HepG2 (cell line): ENCODE data around the gene MTX1.

Experiments used
- ATF7-NPFF ChIP-seq: sonication (generic); formaldehyde crosslinking; IDR thresholded peaks from 2 replicates; pipeline ENCODE4 v1.8.1; 2023; ENCODE audit warnings: mild to moderate bottlenecking, low read depth, missing genetic modification reagents, moderate library complexity
- EHMT2 ChIP-seq: fragments of 200-600 bp; sonication (generic); IDR thresholded peaks from 2 replicates; pipeline ENCODE4 v1.7.0; 2017; ENCODE audit warnings: antibody characterized with exemption, low read depth, low read length, borderline replicate concordance
- GABPA ChIP-seq, 2 experiments: IDR thresholded peaks; 2 replicates each; pipeline ENCODE4 v1.6.1; 2011 to 2016; ENCODE audit warnings: low read depth in 2 of 2, low read length in 1 of 2, missing biosample characterization in 1 of 2, missing genetic modification characterization in 1 of 2
- HNF1A ChIP-seq, 2 experiments: sonication (generic) in 1 of 2; formaldehyde crosslinking in 1 of 2; IDR thresholded peaks; 2 replicates each; pipeline versions ENCODE4 v1.4.0 to v1.6.1; 2016 to 2020; ENCODE audit warnings: borderline replicate concordance in 1 of 2, low read depth in 1 of 2, mild to moderate bottlenecking in 1 of 2, missing genetic modification reagents in 1 of 2
- KAT8 ChIP-seq: IDR thresholded peaks from 2 replicates; pipeline ENCODE4 v1.6.1; 2016; ENCODE audit warnings: missing genetic modification reagents, missing compliant biosample characterization
- MYC ChIP-seq: sonication (generic); formaldehyde crosslinking; IDR thresholded peaks from 2 replicates; pipeline ENCODE4 v1.9.0; 2021; ENCODE audit warnings: missing genetic modification reagents, borderline replicate concordance
- PHF8 ChIP-seq: sonication (generic); formaldehyde crosslinking; IDR thresholded peaks from 2 replicates; pipeline ENCODE4 v1.5.0; 2020; ENCODE audit warnings: missing genetic modification reagents
- POLR2A ChIP-seq, 2 experiments: IDR thresholded peaks; 2 replicates each; pipeline ENCODE4 v1.6.1; 2011; ENCODE audit warnings: low read depth in 2 of 2, low read length in 2 of 2, mild to moderate bottlenecking in 1 of 2, moderate library complexity in 1 of 2; ENCODE audit not compliant: insufficient read depth in 1 of 2
- PRPF4 ChIP-seq: fragments of 200-400 bp; formaldehyde crosslinking; IDR thresholded peaks from 2 replicates; pipeline ENCODE4 v1.6.1; 2016; ENCODE audit warnings: low read length, low read depth; ENCODE audit not compliant: poor library complexity, severe bottlenecking
- TF ChIP-seq, protein P1 (sequence below): sonication (generic); formaldehyde crosslinking; IDR thresholded peaks from 2 replicates; pipeline ENCODE4 v1.5.0; 2020; ENCODE audit warnings: mild to moderate bottlenecking, missing genetic modification reagents, moderate library complexity
- TF ChIP-seq, protein P2 (sequence below): sonication (generic); formaldehyde crosslinking; IDR thresholded peaks from 2 replicates; pipeline ENCODE4 v1.4.0; 2020; ENCODE audit warnings: low read depth, missing genetic modification reagents

DNA sequence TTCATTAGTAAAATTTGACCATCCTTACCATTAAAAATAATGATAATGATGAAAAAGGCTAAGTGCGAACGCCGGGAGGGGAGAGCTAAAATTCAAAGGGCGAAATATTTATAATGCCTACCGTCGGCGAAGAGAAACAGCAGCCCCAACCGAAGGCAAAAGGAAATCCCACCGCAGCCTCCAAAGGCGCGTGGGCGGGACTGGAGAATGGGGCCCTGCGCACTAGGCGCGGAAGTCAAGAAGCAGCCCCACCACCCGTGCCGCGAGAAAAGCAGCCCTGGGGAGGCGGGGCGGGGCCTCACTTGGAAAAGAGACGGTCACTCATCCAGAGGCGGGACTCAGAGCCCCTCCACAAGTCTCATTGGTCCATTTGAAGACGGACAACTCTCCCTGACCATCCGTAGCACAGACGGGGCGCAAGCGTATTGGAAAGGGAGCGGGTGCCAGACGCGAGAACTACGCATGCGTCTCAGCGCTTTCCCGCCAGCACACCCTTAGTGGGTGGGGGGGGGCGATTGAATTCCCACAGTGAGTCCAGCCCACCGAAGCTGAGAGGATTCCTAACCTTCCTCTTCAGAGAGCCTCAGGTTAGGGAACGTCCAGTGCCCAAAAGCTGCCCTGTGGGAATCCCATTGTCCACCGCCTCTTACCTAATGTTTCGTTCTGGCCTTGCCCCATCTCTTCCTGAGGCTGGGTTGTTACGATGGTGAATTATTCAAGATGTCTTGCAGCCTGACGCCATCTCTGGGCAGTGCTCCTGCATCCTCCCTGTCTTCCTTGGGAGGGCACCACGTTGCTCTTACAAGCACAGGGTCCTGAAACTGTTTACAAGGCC is 19.0 kb downstream of the MTX1 start:
- TF ChIP-seq, protein P1, sequence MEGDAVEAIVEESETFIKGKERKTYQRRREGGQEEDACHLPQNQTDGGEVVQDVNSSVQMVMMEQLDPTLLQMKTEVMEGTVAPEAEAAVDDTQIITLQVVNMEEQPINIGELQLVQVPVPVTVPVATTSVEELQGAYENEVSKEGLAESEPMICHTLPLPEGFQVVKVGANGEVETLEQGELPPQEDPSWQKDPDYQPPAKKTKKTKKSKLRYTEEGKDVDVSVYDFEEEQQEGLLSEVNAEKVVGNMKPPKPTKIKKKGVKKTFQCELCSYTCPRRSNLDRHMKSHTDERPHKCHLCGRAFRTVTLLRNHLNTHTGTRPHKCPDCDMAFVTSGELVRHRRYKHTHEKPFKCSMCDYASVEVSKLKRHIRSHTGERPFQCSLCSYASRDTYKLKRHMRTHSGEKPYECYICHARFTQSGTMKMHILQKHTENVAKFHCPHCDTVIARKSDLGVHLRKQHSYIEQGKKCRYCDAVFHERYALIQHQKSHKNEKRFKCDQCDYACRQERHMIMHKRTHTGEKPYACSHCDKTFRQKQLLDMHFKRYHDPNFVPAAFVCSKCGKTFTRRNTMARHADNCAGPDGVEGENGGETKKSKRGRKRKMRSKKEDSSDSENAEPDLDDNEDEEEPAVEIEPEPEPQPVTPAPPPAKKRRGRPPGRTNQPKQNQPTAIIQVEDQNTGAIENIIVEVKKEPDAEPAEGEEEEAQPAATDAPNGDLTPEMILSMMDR (CRISPR knock-in tag), result no peak
- TF ChIP-seq GABPA (IDR thresholded peaks at IDR 0.05; ENCODE audit: low read depth, low read length), result no peak
- peak; percentile 45 for TF ChIP-seq GABPA (CRISPR knock-in tag; IDR thresholded peaks at IDR 0.05; ENCODE audit: low read depth)
- TF ChIP-seq, protein P2, sequence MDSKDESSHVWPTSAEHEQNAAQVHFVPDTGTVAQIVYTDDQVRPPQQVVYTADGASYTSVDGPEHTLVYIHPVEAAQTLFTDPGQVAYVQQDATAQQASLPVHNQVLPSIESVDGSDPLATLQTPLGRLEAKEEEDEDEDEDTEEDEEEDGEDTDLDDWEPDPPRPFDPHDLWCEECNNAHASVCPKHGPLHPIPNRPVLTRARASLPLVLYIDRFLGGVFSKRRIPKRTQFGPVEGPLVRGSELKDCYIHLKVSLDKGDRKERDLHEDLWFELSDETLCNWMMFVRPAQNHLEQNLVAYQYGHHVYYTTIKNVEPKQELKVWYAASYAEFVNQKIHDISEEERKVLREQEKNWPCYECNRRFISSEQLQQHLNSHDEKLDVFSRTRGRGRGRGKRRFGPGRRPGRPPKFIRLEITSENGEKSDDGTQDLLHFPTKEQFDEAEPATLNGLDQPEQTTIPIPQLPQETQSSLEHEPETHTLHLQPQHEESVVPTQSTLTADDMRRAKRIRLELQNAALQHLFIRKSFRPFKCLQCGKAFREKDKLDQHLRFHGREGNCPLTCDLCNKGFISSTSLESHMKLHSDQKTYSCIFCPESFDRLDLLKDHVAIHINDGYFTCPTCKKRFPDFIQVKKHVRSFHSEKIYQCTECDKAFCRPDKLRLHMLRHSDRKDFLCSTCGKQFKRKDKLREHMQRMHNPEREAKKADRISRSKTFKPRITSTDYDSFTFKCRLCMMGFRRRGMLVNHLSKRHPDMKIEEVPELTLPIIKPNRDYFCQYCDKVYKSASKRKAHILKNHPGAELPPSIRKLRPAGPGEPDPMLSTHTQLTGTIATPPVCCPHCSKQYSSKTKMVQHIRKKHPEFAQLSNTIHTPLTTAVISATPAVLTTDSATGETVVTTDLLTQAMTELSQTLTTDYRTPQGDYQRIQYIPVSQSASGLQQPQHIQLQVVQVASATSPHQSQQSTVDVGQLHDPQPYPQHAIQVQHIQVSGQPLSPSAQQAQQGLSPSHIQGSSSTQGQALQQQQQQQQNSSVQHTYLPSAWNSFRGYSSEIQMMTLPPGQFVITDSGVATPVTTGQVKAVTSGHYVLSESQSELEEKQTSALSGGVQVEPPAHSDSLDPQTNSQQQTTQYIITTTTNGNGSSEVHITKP (CRISPR knock-in tag), result no peak
- no peak for TF ChIP-seq PRPF4
- peak; percentile 22; the same call in 1 of the 2 replicates for TF ChIP-seq ATF7-NPFF (CRISPR knock-in tag)
- TF ChIP-seq HNF1A (IDR thresholded peaks at IDR 0.05; ENCODE audit: low read depth), result no peak
- no peak; the same call in 1 of the 2 replicates for TF ChIP-seq HNF1A (CRISPR knock-in tag; IDR thresholded peaks at IDR 0.05; ENCODE audit: borderline replicate concordance)
- TF ChIP-seq PHF8 (CRISPR knock-in tag), result peak; percentile 70
- TF ChIP-seq POLR2A (IDR thresholded peaks at IDR 0.05; ENCODE audit: insufficient read depth in 1 of 2, low read depth in 2 of 2, low read length in 2 of 2), result peak; percentile 70 to 81
- peak; percentile 83 for TF ChIP-seq KAT8 (CRISPR knock-in tag)
- TF ChIP-seq MYC (CRISPR knock-in tag), result peak; percentile 76; the same call in 1 of the 2 replicates
- TF ChIP-seq EHMT2, result no peak
